Glomerular endothelial cell (primary cell): ENCODE data around the gene RXFP4. TPM values are rescaled to one million over a fixed set of nuclear protein-coding genes. Genes with fewer than 3 reads are reported as not detected.
"Not testable (repeated sequence)": the region's sequence is repeated elsewhere in the genome, so short reads cannot be mapped to it uniquely, and the experiment has no call there.

Source experiments
- DNase-seq: peaks from one replicate; pipeline ENCODE4 v3.0.0-alpha.2; 2011; ENCODE audit warnings: low read depth, low spot score; ENCODE audit errors: extremely low read depth
- total RNA-seq: library from RNA; depleted of rRNA; stranded (reverse); fragments of >200 nt; gene quantifications from 2 replicates; pipeline ENCODE4 v1.2.3, GENCODE V29; 2015

The RXFP4 gene
- total RNA-seq, 1 donor from 2014 or later = not detected

- DNase-seq = no peak
Measured at GRCh38 chr1:155929057-155929456, 12.4 kb upstream of the RXFP4 start.

GRCh38 chr1:155930725-155931124 lies 10.7 kb upstream of the RXFP4 start:
- DNase-seq = not testable (repeated sequence)

- no peak for DNase-seq
Measured at GRCh38 chr1:155931332-155932038, 10.0 kb upstream of the RXFP4 start.

GRCh38 chr1:155932081-155932480 lies 9.4 kb upstream of the RXFP4 start:
- DNase-seq = no peak

GRCh38 chr1:155932487-155932886 lies 9.0 kb upstream of the RXFP4 start:
- no peak for DNase-seq

- DNase-seq = no peak
Measured at GRCh38 chr1:155933591-155934096, 7.8 kb upstream of the RXFP4 start.

GRCh38 chr1:155934097-155934935 lies 7.1 kb upstream of the RXFP4 start, which contains the start of gene KHDC4:
TSS of gene KHDC4 (minus strand) at chr1:155934413. CDS start at chr1:155934373, 40 bp downstream.
- DNase-seq = peak; percentile 97

GRCh38 chr1:155934936-155935590 lies 6.4 kb upstream of the RXFP4 start:
- no peak for DNase-seq

- DNase-seq = peak; percentile 70
Measured at GRCh38 chr1:155938220-155938627, 3.2 kb upstream of the RXFP4 start.

- peak; percentile 45 for DNase-seq
Measured at GRCh38 chr1:155940482-155940992, 901 bp upstream of the RXFP4 start.

GRCh38 chr1:155941845-155942531 lies 550 bp downstream of the RXFP4 start:
- DNase-seq = no peak

- no peak for DNase-seq
Measured at GRCh38 chr1:155942578-155943141, 1.2 kb downstream of the RXFP4 start.

- no peak for DNase-seq
Measured at GRCh38 chr1:155944444-155944799, 3.0 kb downstream of the RXFP4 start.

- DNase-seq = no peak
Measured at GRCh38 chr1:155946633-155947219, 5.3 kb downstream of the RXFP4 start.

GRCh38 chr1:155947292-155947691 lies 5.9 kb downstream of the RXFP4 start:
- DNase-seq = no peak

- no peak for DNase-seq
Measured at GRCh38 chr1:155947741-155948140, 6.3 kb downstream of the RXFP4 start.

GRCh38 chr1:155950829-155951228 lies 9.4 kb downstream of the RXFP4 start:
- DNase-seq = no peak

GRCh38 chr1:155951753-155952504 lies 10.5 kb downstream of the RXFP4 start:
- DNase-seq = no peak

- DNase-seq = no peak
Measured at GRCh38 chr1:155952505-155952890, 11.1 kb downstream of the RXFP4 start.
